ENCODE results near the gene SASH3. TPM values are rescaled to one million over a fixed set of nuclear protein-coding genes. Genes with fewer than 3 reads are reported as not detected.
A peak's percentile ranks its signal among the peaks of the same experiment; 100 is the strongest.

SASH3 gene
- total and polyA plus RNA-seq, 2 donors (not counting 1 experiment from before 2014, with no cell fraction given), result 224 to 240 TPM

GRCh38 chrX:129738466-129739308 lies 41.1 kb upstream of the SASH3 start, which contains the start of gene XPNPEP2:
Gene XPNPEP2, plus strand, starts transcription at chrX:129738979. Its CDS starts 235 bp downstream, at chrX:129739214.
- H3K79me2 ChIP-seq (ENCODE audit: control insufficient read depth, insufficient read depth, low read length), result no peaks in the 10 kb centered on the region
- intact Hi-C loops (cut with micrococcal nuclease), result loop anchor here (5.0 kb wide), 1 partner anchor 44 kb away; no protein-coding TSS in a partner anchor
- peak within 1 kb of the TSS; percentile 13 for H3K4me2 ChIP-seq (replicated peaks; ENCODE audit: low read depth, low read length, poor library complexity, severe bottlenecking)
- H3K4me3 ChIP-seq (ENCODE audit: control extremely low read depth in 1 of 5, extremely low read depth in 1 of 5, insufficient read depth in 1 of 5, low read depth in 2 of 5, low read length in 4 of 5), result no peak within 1 kb of the TSS
- H3K4me1 Mint-ChIP-seq, result peaks cover 28% of the 10 kb centered on the region
- no peak for ATAC-seq (ENCODE audit: low read depth)
- H3K27me3 Mint-ChIP-seq, result no peaks in the 10 kb centered on the region
- H3K4me1 ChIP-seq (ENCODE audit: control insufficient read depth in 2 of 2, insufficient read depth in 2 of 2, low read length in 2 of 2), result peaks cover 25 to 27% of the 10 kb centered on the region in 2 donors
- POLR2A ChIA-PET, result interaction anchor here (0.9 to 2.2 kb wide), 4 partner anchors 16 to 48 kb away, joined by 3 to 7 read pairs (median 4); partner anchors contain the start of gene SASH3
- H3K36me3 ChIP-seq (replicated peaks in 1 of 2; ENCODE audit: control extremely low read depth in 1 of 2, control insufficient read depth in 1 of 2, extremely low read depth in 1 of 2, insufficient read depth in 2 of 2, low read length in 1 of 2), result no peaks in the 10 kb centered on the region
- H2AFZ ChIP-seq (ENCODE audit: insufficient read depth, low read depth, low read length, poor library complexity, severe bottlenecking), result no peak within 1 kb of the TSS
- H3K4me3 Mint-ChIP-seq, result peak within 1 kb of the TSS; percentile 45
- H3K9me3 ChIP-seq (ENCODE audit: control extremely low read depth in 1 of 3, control insufficient read depth in 2 of 3, insufficient read depth in 1 of 3, low read length in 2 of 3), result no peaks in the 10 kb centered on the region
- no peak for DNase-seq
- TF ChIP-seq CTCF (IDR thresholded peaks at IDR 0.05) (no peak), EZH2 (IDR thresholded peaks at IDR 0.05; ENCODE audit: borderline replicate concordance, insufficient read depth, low read depth, low read length, poor library complexity, severe bottlenecking) (no peak)
- peak within 1 kb of the TSS in 1 of 2 donors; percentile 6 for H3K27ac ChIP-seq (ENCODE audit: low read length in 2 of 2)
- H3K27ac Mint-ChIP-seq, result peak within 1 kb of the TSS; percentile 83
- CTCF ChIA-PET, result interaction anchor here (0.8 to 2.8 kb wide), 10 partner anchors 18 to 167 kb away, joined by 3 to 9 read pairs (median 4); partner anchors contain the start of genes SASH3 and UTP14A
- H3K27me3 ChIP-seq (replicated peaks in 1 of 4; ENCODE audit: control extremely low read depth in 1 of 4, control insufficient read depth in 3 of 4, insufficient read depth in 4 of 4, low read length in 3 of 4), result no peaks in the 10 kb centered on the region
- 83% methylated on average over 4 of the region's 13 CpGs for WGBS (ENCODE audit: insufficient coverage)
- no peaks in the 10 kb centered on the region for H3K9me3 Mint-ChIP-seq (ENCODE audit: insufficient read depth)
- H3K9ac ChIP-seq (ENCODE audit: low read length), result no peak within 1 kb of the TSS
- H4K20me1 ChIP-seq (ENCODE audit: control insufficient read depth, insufficient read depth, low read length, poor library complexity, severe bottlenecking), result no peaks in the 10 kb centered on the region

GRCh38 chrX:129739578-129739977 lies 40.2 kb upstream of the SASH3 start:
- peaks cover 25 to 27% of the 10 kb centered on the region in 2 donors for H3K4me1 ChIP-seq (ENCODE audit: control insufficient read depth in 2 of 2, insufficient read depth in 2 of 2, low read length in 2 of 2)
- no peak overlapping the region for H3K27ac ChIP-seq (ENCODE audit: low read length in 2 of 2)
- H3K79me2 ChIP-seq (ENCODE audit: control insufficient read depth, insufficient read depth, low read length), result no peaks in the 10 kb centered on the region
- no peak for TF ChIP-seq CTCF (IDR thresholded peaks at IDR 0.05)
- no peak for TF ChIP-seq EZH2 (IDR thresholded peaks at IDR 0.05; ENCODE audit: borderline replicate concordance, insufficient read depth, low read depth, low read length, poor library complexity, severe bottlenecking)
- no peak overlapping the region for H3K4me2 ChIP-seq (replicated peaks; ENCODE audit: low read depth, low read length, poor library complexity, severe bottlenecking)
- peak overlapping the region; percentile 77 for H3K27ac Mint-ChIP-seq
- H3K4me3 Mint-ChIP-seq, result no peak overlapping the region
- no peaks in the 10 kb centered on the region for H4K20me1 ChIP-seq (ENCODE audit: control insufficient read depth, insufficient read depth, low read length, poor library complexity, severe bottlenecking)
- CTCF ChIA-PET, result no interaction called here
- no peak overlapping the region for H3K9ac ChIP-seq (ENCODE audit: low read length)
- intact Hi-C loops (cut with micrococcal nuclease), result loop anchor here (5.0 kb wide), 1 partner anchor 43 kb away; no protein-coding TSS in a partner anchor
- peaks cover 27% of the 10 kb centered on the region for H3K4me1 Mint-ChIP-seq
- no peak for DNase-seq
- no peaks in the 10 kb centered on the region for H3K36me3 ChIP-seq (replicated peaks in 1 of 2; ENCODE audit: control extremely low read depth in 1 of 2, control insufficient read depth in 1 of 2, extremely low read depth in 1 of 2, insufficient read depth in 2 of 2, low read length in 1 of 2)
- no peak overlapping the region for H2AFZ ChIP-seq (ENCODE audit: insufficient read depth, low read depth, low read length, poor library complexity, severe bottlenecking)
- no peaks in the 10 kb centered on the region for H3K9me3 Mint-ChIP-seq (ENCODE audit: insufficient read depth)
- no peak for ATAC-seq (ENCODE audit: low read depth)
- H3K4me3 ChIP-seq (ENCODE audit: control extremely low read depth in 1 of 5, extremely low read depth in 1 of 5, insufficient read depth in 1 of 5, low read depth in 2 of 5, low read length in 4 of 5), result no peak overlapping the region
- H3K27me3 ChIP-seq (replicated peaks in 1 of 4; ENCODE audit: control extremely low read depth in 1 of 4, control insufficient read depth in 3 of 4, insufficient read depth in 4 of 4, low read length in 3 of 4), result no peaks in the 10 kb centered on the region
- no peaks in the 10 kb centered on the region for H3K27me3 Mint-ChIP-seq
- POLR2A ChIA-PET, result interaction anchor here (2.2 kb wide), 1 partner anchor 40 kb away, joined by 7 read pairs; the partner anchor contains the start of gene SASH3
- no peaks in the 10 kb centered on the region for H3K9me3 ChIP-seq (ENCODE audit: control extremely low read depth in 1 of 3, control insufficient read depth in 2 of 3, insufficient read depth in 1 of 3, low read length in 2 of 3)
- 93% methylated on average over 2 of the region's 4 CpGs for WGBS (ENCODE audit: insufficient coverage)
